Activated CD4-positive, alpha-beta T cell treated with anti-CD3 and anti-CD28 coated beads, Interleukin-2, amount 50 U/mL, for 4 hours (primary cell): ENCODE data around the gene BRIP1.
"Not testable (repeated sequence)": the region's sequence is repeated elsewhere in the genome, so short reads cannot be mapped to it uniquely, and the experiment has no call there.

Experiments
- DNase-seq, 2 experiments: peaks; one replicate each; pipeline ENCODE4 v3.0.0-alpha.2; 2020

Gene BRIP1

GRCh38 chr17:61754124-61754523, 109.2 kb downstream of the BRIP1 start:
- no peak for DNase-seq

DNA sequence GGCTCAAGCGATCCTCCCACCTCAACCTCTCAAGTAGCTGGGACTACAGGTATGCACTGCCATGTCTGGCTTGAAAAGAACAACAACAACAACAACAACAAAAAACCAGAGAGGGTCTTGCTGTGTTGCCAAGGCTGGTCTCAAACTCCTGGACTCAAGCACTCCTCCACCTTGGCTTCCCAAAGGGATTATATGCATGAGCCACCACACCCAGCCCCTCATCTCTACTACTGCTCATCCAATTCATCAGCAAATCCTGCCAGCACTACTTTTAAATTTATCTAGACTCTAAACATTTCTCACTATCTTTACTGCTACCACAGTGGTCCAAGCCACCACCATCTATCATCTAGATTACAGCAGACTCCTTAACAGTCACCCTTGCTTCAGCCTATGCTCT, 109.6 kb downstream of the BRIP1 start:
- no peak for DNase-seq

- DNase-seq, result no peak
Observed at GRCh38 chr17:61750656-61751055, 112.7 kb downstream of the BRIP1 start.

GRCh38 chr17:61749823-61750404, 113.4 kb downstream of the BRIP1 start:
- no peak for DNase-seq

GRCh38 chr17:61746248-61746985, 116.9 kb downstream of the BRIP1 start:
- no peak for DNase-seq

- no peak for DNase-seq
Observed at GRCh38 chr17:61744804-61745203, 118.5 kb downstream of the BRIP1 start.

- DNase-seq, result no peak
Observed at GRCh38 chr17:61744252-61744651, 119.1 kb downstream of the BRIP1 start.

DNA sequence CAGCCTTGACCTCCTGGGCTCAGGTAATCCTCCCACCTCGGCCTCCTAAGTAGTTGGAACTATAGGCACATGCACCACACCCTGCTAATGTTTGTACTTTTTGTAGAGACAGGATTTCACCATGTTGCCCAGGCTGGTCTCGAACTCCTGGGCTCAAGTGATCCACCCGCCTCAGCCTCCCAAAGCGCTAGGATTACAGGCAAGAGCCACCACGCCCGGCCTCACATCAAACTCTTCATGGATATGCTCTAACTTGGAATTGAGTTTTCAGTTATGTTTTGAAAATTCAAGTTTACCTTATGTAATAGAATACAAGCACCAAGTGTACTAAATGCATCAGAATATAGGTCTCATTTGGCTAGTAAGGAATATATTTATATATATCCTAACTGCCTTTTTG, 119.6 kb downstream of the BRIP1 start:
- DNase-seq, result no peak

- no peak for DNase-seq
Observed at GRCh38 chr17:61739002-61739401, 124.3 kb downstream of the BRIP1 start.

- DNase-seq, result no peak
Observed at GRCh38 chr17:61738249-61738648, 125.1 kb downstream of the BRIP1 start.

DNA sequence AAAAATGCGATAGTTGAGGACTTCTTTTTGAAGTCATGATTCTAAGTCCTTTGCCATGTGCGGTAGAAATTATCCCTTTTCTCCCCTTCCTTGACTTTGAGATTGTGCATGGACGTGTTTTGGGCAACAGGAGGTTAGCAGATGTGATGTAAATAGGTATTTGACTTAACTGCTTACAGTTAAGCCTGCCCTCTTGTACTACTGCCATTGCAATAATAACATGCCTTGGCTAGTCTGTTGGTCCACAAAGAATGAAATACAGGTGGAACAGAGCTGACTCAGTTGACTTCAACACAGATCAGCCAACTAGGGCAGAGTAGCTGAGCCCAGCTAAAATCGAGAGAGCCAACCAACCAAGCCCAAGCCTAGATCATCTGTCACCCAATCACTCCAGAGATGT, 125.5 kb downstream of the BRIP1 start:
- DNase-seq, result no peak

DNA sequence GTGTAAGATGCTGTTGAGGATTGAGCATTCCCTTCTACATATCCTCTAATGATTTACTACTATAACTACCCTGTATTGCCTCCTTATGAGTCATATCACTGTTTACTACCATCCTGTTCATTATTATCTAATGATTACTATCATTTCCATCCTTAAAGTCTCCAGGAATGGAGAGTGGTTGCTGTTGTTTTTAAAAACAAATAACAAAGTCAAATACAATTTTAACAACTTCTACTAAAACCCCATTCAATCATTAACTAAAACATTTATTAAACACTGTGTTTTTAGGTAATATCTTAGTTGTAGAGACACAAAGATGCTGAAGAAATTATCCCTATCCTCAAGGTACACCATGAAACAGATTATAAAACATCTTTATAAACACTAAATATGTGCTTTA, 126.9 kb downstream of the BRIP1 start:
- no peak for DNase-seq

DNA sequence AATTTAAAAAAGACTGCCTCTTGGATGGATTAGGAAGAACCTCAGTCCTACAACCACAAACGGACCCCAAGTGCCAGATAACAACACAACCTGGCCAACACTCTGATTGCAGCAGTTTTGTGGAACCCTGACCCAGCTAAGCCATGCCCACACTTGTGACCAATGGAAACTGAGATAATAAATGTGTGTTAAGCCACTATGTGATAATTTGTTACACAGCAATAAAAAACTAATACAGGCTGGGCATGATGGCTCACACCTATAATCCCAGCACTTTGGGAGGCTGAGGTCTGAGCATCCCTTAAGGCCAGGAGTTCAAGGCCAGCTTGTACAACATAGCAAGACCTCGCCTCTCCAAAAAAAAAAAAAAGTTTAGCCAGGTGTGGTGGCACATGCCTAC, 127.5 kb downstream of the BRIP1 start:
- DNase-seq, result no peak

DNA sequence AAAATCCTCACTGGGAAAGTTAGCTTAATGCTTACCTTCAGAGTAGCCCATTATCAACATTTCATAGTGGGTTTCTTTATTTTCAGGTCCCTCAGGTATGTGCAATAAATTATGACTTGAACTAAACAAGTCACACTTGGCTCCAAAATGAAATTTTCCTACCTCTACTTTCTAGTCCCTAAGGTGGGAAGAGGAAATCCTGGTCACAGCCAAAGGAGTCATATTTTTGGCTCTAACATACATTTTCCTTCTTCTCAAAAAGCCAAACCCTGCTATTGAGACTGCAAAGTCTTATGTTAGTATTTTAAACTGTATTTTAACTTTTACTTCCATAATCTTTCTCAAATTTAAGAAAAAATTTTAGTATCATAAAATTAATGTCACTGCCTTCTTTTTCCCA, 128.9 kb downstream of the BRIP1 start:
- DNase-seq, result no peak

DNA sequence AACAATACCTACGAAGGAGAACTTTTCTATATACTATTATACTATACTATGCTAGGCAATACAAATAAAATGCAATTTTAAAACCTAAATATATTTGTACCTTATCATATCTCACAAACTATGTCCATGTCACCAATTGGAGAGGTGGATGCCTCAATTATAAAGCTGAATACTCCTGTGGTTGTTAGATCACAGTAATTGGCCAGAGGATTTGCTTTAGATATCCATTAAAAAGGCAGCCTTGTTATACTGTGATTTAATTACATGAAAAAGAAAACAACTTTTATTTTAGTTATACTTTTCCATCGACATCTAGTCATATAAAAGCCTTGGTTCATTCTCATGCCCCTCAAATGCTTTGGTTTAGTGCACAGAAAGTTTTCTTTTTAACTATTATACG, 129.3 kb downstream of the BRIP1 start:
- DNase-seq, result no peak

DNA sequence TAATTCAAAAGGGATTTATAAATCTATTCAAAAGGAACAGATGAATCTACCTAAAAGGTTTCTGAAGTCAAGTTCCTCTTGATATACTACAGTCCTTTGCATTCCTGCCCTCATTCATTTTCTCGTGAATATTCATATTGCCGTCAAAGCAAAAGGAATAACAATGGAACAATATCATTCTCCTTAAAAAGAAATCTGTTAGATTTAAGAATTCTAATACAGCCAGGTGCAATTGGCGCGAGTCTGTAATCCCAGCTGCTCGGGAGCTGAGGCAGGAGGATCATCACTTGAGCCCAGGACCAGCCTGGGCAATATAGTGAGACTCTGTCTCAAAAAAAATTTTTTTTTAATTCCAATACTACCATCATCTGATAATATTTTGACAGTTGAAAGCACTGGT, 130.3 kb downstream of the BRIP1 start:
- no peak for DNase-seq

- DNase-seq, result no peak
Observed at GRCh38 chr17:61732169-61732568, 131.2 kb downstream of the BRIP1 start.

GRCh38 chr17:61731330-61731729, 132.0 kb downstream of the BRIP1 start:
- DNase-seq, result no peak

- DNase-seq, result no peak
Observed at GRCh38 chr17:61729690-61730268, 133.5 kb downstream of the BRIP1 start.

- DNase-seq, result no peak
Observed at GRCh38 chr17:61728297-61728836, 135.0 kb downstream of the BRIP1 start.

- DNase-seq, result not testable (repeated sequence)
Observed at GRCh38 chr17:61727798-61728197, 135.5 kb downstream of the BRIP1 start.

- no peak for DNase-seq
Observed at GRCh38 chr17:61726977-61727376, 136.4 kb downstream of the BRIP1 start.

- no peak for DNase-seq
Observed at GRCh38 chr17:61724777-61725176, 138.6 kb downstream of the BRIP1 start.

GRCh38 chr17:61723914-61724313, 139.4 kb downstream of the BRIP1 start:
- no peak for DNase-seq
